AG09309 (cell line): Measurements from ENCODE around the gene NAV3.

ENCODE experiments used
- DNase-seq: peaks from one replicate; pipeline ENCODE4 v3.0.0-alpha.2; 2010; ENCODE audit warnings: low read depth
- H3K4me3 ChIP-seq: 2 replicates; pipeline ENCODE4 v1.5.1; 2011; ENCODE audit warnings: mild to moderate bottlenecking, low read depth, low read length, moderate library complexity; ENCODE audit not compliant: control insufficient read depth
- TF ChIP-seq, protein P1 (sequence below): IDR thresholded peaks from 2 replicates; pipeline ENCODE4 v1.5.1; 2011; ENCODE audit warnings: mild to moderate bottlenecking, low read depth, low read length, inconsistent platforms; ENCODE audit not compliant: insufficient read depth, control insufficient read depth; ENCODE audit errors: missing control alignments

The NAV3 gene

GRCh38 chr12:78005094-78005492, 174.4 kb downstream of the NAV3 start:
- TF ChIP-seq, protein P1, sequence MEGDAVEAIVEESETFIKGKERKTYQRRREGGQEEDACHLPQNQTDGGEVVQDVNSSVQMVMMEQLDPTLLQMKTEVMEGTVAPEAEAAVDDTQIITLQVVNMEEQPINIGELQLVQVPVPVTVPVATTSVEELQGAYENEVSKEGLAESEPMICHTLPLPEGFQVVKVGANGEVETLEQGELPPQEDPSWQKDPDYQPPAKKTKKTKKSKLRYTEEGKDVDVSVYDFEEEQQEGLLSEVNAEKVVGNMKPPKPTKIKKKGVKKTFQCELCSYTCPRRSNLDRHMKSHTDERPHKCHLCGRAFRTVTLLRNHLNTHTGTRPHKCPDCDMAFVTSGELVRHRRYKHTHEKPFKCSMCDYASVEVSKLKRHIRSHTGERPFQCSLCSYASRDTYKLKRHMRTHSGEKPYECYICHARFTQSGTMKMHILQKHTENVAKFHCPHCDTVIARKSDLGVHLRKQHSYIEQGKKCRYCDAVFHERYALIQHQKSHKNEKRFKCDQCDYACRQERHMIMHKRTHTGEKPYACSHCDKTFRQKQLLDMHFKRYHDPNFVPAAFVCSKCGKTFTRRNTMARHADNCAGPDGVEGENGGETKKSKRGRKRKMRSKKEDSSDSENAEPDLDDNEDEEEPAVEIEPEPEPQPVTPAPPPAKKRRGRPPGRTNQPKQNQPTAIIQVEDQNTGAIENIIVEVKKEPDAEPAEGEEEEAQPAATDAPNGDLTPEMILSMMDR: no peak
- DNase-seq: no peak
- no peak overlapping the region for H3K4me3 ChIP-seq

DNA sequence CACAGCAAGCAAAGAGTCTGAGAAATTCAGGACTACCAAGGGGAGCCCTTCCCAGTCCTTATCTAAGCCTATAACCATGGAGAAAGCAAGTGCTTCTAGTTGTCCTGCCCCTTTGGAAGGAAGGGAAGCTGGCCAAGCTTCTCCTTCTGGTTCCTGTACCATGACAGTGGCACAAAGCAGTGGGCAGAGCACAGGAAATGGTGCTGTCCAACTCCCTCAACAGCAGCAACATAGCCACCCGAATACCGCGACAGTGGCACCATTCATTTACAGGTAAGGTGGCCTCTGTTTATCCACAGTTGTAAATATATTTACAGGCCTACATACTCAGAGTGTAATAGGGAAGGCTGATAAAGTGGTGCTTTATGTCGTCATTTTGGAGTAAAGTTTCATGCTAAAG, 176.5 kb downstream of the NAV3 start:
- DNase-seq: no peak
- no peak overlapping the region for H3K4me3 ChIP-seq
- TF ChIP-seq, protein P1: no peak

GRCh38 chr12:78009031-78009430, 178.3 kb downstream of the NAV3 start:
- TF ChIP-seq, protein P1: no peak
- H3K4me3 ChIP-seq: no peak overlapping the region
- DNase-seq: no peak

DNA sequence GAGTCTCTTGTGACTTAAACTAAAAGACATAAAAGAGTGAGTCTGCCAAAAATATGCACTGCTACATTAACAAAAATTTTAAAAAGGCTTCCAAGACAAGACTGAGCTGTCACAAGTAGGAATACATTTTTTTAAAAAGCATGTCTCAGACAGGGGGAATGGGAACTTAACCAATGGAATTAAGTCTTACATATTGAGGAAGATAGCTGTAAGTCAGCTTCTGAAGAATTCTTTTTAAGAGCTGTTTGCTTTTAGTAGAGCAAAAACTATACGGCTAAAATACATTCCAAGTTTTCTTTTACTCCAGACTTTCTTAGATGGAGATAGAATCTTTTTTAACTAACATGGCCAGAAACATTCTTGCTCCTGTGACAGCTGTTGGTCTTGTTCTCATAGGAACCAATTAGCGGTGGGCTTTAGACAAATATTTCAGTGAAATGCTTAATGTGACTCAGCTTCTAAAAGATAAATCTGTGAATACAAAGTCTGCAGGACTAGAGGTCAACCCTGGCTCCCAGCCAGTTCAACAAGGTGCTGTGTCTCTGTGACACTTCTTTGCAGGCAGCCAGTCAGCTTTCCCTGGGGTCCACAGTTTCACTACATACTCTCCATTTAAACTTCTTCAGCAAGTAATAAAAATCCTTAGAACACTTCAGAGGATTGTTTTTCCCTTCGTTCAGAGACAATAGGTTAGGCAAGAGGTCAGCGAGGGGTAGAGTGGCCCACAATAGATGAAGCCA, 187.6 kb downstream of the NAV3 start:
- TF ChIP-seq, protein P1: no peak
- H3K4me3 ChIP-seq: no peak overlapping the region
- DNase-seq: no peak

GRCh38 chr12:78018939-78019338, 188.2 kb downstream of the NAV3 start:
- H3K4me3 ChIP-seq: no peak overlapping the region
- TF ChIP-seq, protein P1: no peak
- no peak for DNase-seq

GRCh38 chr12:78028426-78028825, 197.7 kb downstream of the NAV3 start:
- DNase-seq: no peak
- no peak overlapping the region for H3K4me3 ChIP-seq
- TF ChIP-seq, protein P1: no peak
